GM23338 (cell line): ENCODE data around the gene C12orf56.

Experiments used
- CREB1 ChIP-seq: fragments of 250-450 bp; sonication (Bioruptor Pico); IDR thresholded peaks from 2 replicates; pipeline ENCODE4 v1.5.0; 2020; ENCODE audit warnings: low read depth, mild to moderate bottlenecking, moderate library complexity
- EZH2 ChIP-seq: fragments of 200-600 bp; sonication (generic); IDR thresholded peaks from one replicate; pipeline ENCODE4 v1.8.0; 2017; ENCODE audit warnings: antibody characterized with exemption, mild to moderate bottlenecking, low read depth; ENCODE audit not compliant: unreplicated experiment
- EZH2phosphoT487 ChIP-seq: fragments of 200-600 bp; sonication (generic); IDR thresholded peaks from one replicate; pipeline ENCODE4 v1.8.1; 2018; ENCODE audit warnings: antibody characterized with exemption; ENCODE audit not compliant: unreplicated experiment
- JUNB ChIP-seq: IDR thresholded peaks from one replicate; pipeline ENCODE4 v1.6.1; 2016; ENCODE audit warnings: antibody characterized with exemption; ENCODE audit not compliant: unreplicated experiment
- NANOG ChIP-seq: IDR thresholded peaks from 2 replicates; pipeline ENCODE4 v1.6.1; 2016; ENCODE audit warnings: antibody characterized with exemption, borderline replicate concordance
- POLR2AphosphoS5 ChIP-seq: IDR thresholded peaks from 2 replicates; pipeline ENCODE4 v1.6.1; 2016; ENCODE audit warnings: antibody characterized with exemption, low read depth
- STAT1 ChIP-seq: IDR thresholded peaks from one replicate; pipeline ENCODE4 v1.6.1; 2016; ENCODE audit warnings: antibody characterized with exemption; ENCODE audit not compliant: unreplicated experiment
- TF ChIP-seq, protein P1 (sequence below), 2 experiments: fragments of 200-600 bp in 1 of 2; sonication (generic) in 1 of 2; conservative IDR thresholded peaks; 2 replicates each; pipeline versions ENCODE4 v1.5.1 to v1.6.1; 2016 to 2017; ENCODE audit warnings: antibody characterized with exemption in 2 of 2, low read depth in 2 of 2, mild to moderate bottlenecking in 2 of 2, moderate library complexity in 1 of 2
- TF ChIP-seq, protein P2 (sequence below): IDR thresholded peaks from 2 replicates; pipeline ENCODE4 v1.6.1; 2016; ENCODE audit warnings: antibody characterized with exemption
- TF ChIP-seq, protein P3 (sequence below): IDR thresholded peaks from one replicate; pipeline ENCODE4 v1.6.1; 2018; ENCODE audit warnings: antibody characterized with exemption; ENCODE audit not compliant: unreplicated experiment

DNA sequence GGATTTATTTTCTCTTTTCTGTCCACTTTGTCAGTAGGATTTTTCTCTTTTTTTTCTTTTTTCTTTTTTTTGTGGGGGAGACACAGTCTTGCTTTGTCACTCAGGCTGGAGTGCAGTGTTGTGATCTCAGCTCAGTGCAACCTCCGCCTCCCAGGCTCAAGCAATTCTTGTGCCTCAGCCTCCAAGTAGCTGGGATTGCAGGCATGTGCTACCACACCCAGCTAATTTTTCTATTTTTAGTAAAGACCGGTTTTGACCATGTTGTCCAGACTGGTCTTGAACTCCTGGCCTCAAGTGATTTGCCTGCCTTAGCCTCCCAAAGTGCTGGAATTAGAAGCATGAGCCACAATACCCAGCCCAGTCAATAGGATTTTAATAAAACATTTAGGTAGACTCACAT is 40.3 kb upstream of the C12orf56 start:
- TF ChIP-seq, protein P1, sequence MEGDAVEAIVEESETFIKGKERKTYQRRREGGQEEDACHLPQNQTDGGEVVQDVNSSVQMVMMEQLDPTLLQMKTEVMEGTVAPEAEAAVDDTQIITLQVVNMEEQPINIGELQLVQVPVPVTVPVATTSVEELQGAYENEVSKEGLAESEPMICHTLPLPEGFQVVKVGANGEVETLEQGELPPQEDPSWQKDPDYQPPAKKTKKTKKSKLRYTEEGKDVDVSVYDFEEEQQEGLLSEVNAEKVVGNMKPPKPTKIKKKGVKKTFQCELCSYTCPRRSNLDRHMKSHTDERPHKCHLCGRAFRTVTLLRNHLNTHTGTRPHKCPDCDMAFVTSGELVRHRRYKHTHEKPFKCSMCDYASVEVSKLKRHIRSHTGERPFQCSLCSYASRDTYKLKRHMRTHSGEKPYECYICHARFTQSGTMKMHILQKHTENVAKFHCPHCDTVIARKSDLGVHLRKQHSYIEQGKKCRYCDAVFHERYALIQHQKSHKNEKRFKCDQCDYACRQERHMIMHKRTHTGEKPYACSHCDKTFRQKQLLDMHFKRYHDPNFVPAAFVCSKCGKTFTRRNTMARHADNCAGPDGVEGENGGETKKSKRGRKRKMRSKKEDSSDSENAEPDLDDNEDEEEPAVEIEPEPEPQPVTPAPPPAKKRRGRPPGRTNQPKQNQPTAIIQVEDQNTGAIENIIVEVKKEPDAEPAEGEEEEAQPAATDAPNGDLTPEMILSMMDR (conservative IDR thresholded peaks at IDR 0.05; ENCODE audit: low read depth in 2 of 2) = no peak
- TF ChIP-seq POLR2AphosphoS5 (no peak), EZH2phosphoT487 (no peak), JUNB (no peak), CREB1 (CRISPR knock-in tag) (no peak), EZH2 (no peak), STAT1 (no peak), NANOG (no peak)
- TF ChIP-seq, protein P2, sequence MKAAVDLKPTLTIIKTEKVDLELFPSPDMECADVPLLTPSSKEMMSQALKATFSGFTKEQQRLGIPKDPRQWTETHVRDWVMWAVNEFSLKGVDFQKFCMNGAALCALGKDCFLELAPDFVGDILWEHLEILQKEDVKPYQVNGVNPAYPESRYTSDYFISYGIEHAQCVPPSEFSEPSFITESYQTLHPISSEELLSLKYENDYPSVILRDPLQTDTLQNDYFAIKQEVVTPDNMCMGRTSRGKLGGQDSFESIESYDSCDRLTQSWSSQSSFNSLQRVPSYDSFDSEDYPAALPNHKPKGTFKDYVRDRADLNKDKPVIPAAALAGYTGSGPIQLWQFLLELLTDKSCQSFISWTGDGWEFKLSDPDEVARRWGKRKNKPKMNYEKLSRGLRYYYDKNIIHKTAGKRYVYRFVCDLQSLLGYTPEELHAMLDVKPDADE = no peak
- TF ChIP-seq, protein P3, sequence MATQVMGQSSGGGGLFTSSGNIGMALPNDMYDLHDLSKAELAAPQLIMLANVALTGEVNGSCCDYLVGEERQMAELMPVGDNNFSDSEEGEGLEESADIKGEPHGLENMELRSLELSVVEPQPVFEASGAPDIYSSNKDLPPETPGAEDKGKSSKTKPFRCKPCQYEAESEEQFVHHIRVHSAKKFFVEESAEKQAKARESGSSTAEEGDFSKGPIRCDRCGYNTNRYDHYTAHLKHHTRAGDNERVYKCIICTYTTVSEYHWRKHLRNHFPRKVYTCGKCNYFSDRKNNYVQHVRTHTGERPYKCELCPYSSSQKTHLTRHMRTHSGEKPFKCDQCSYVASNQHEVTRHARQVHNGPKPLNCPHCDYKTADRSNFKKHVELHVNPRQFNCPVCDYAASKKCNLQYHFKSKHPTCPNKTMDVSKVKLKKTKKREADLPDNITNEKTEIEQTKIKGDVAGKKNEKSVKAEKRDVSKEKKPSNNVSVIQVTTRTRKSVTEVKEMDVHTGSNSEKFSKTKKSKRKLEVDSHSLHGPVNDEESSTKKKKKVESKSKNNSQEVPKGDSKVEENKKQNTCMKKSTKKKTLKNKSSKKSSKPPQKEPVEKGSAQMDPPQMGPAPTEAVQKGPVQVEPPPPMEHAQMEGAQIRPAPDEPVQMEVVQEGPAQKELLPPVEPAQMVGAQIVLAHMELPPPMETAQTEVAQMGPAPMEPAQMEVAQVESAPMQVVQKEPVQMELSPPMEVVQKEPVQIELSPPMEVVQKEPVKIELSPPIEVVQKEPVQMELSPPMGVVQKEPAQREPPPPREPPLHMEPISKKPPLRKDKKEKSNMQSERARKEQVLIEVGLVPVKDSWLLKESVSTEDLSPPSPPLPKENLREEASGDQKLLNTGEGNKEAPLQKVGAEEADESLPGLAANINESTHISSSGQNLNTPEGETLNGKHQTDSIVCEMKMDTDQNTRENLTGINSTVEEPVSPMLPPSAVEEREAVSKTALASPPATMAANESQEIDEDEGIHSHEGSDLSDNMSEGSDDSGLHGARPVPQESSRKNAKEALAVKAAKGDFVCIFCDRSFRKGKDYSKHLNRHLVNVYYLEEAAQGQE = no peak
